NOMO-1 treated with DMSO at 0.1 percent for 48 hours (cell line): ENCODE measurements around the gene PTPRN2.
"Not testable (repeated sequence)": the region's sequence is repeated elsewhere in the genome, so short reads cannot be mapped to it uniquely, and the experiment has no call there.

Experiments
- DNase-seq: peaks from one replicate; lab custom pipeline; 2025; ENCODE audit not compliant: unreplicated experiment; lab: John Stamatoyannopoulos, UW

The PTPRN2 gene

GRCh38 chr7:158587162-158588084 is at the start of gene PTPRN2:
PTPRN2 (minus strand) TSS chr7:158587823.
- peak; percentile 15 for DNase-seq

DNA sequence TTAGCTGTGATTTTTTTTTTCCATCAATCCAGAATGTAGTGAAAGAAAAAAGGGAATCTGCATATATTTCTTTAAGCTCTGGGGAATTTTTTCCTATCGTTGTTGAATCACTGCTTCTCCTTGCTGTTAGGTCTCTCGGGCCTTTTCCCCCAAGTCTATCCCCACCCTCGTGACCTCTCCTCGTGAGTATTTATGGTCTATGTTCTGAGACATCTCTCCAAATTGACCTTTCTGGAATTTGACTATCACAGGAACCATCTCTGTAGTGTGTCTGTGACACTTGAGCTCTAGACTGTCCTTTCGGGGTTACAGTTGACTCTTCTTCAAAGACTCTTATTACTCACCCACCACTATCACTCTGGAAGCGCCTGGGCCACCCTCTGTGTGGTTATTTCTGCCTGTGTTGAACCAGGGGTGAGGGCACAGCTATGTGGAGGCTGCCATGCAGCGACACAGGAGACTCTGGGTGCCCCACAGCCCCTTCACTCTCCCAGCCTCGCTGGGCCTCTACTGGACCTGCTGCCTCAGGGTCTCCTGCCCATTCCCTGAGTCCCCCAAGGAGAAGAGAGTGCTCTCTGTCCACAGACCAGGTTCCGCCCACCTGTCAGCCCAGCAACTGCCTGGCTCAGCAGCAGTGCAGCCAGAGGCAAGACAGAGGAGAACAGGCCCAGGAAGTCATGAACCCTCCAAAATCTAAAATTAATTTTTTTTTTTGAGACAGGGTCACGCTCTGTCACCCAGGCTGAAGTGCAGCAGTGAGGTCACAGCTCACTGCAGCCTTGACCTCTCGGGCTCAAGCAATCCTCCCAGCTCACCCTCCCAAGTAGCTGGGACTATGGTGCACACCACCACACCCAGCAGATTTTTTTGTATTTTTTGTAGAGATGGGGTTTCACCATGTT is 45.7 kb upstream of the PTPRN2 start:
- no peak for DNase-seq

- DNase-seq, result no peak
Measured at GRCh38 chr7:158631574-158632195, 44.1 kb upstream of the PTPRN2 start.

GRCh38 chr7:158626289-158626688 is 38.7 kb upstream of the PTPRN2 start:
- DNase-seq, result not testable (repeated sequence)

DNA sequence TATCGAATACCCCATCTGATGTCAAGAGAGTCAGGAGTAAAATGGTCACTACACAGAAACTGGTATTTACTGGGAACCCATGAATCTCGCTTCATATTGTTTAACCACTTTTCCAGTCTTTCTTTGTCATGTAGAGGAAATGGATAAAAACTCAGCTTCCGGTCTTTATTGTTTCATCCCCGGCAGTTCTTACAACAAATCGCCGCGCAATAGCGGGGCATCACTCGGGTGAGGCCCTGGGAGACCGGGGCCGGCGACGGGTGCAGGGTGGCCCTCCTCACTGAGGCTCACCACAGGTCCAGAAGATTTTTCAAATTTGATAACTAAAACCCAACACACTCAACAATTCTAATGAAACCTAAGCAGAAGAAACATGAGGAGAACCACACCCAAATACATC is 35.6 kb upstream of the PTPRN2 start:
- no peak for DNase-seq

- no peak for DNase-seq
Measured at GRCh38 chr7:158620839-158621441, 33.3 kb upstream of the PTPRN2 start.

GRCh38 chr7:158620418-158620817 is 32.8 kb upstream of the PTPRN2 start:
- no peak for DNase-seq

- DNase-seq, result no peak
Measured at GRCh38 chr7:158618745-158619140, 31.1 kb upstream of the PTPRN2 start.

GRCh38 chr7:158617737-158618128 is 30.1 kb upstream of the PTPRN2 start:
- DNase-seq, result no peak

- DNase-seq, result no peak
Measured at GRCh38 chr7:158616050-158616449, 28.4 kb upstream of the PTPRN2 start.

GRCh38 chr7:158614700-158615099 is 27.1 kb upstream of the PTPRN2 start:
- DNase-seq, result no peak

DNA sequence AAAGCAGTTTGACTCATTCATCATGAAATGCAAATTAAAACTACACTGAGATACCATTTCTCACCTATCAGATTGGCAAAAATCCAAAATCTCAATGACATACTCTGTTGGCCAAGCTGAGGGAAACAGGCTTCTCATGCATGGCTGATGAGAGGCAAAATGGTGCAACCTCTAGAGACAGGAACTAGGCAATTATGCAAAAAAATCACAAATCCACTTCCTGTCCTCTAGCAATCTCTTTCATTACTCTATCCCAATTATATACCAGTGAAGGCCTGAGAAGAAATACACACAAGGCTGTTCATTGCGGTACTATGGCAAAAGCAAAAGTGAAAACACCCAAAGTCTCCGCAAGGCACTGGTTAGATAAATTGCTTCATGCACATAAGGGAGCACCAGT is 25.9 kb upstream of the PTPRN2 start:
- no peak for DNase-seq

DNA sequence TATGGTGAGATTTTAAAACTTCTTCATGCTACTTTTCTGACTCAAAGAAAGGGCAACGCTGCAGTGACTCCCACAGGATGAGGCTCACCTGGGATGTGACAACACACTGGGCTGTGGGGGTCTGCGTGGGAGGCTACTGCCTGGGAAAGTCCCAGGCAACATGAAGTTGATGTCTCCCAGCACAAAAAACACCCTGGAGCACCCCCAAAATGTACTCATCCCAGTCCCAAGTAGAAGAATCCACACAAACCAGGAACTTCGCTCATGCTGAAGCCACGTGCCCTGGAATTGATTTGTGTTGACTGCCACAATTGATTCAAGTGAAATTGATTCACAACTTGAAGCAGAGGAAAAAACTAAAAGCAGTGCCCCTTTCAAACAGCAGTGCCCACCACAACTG is 24.9 kb upstream of the PTPRN2 start:
- DNase-seq, result no peak

DNA sequence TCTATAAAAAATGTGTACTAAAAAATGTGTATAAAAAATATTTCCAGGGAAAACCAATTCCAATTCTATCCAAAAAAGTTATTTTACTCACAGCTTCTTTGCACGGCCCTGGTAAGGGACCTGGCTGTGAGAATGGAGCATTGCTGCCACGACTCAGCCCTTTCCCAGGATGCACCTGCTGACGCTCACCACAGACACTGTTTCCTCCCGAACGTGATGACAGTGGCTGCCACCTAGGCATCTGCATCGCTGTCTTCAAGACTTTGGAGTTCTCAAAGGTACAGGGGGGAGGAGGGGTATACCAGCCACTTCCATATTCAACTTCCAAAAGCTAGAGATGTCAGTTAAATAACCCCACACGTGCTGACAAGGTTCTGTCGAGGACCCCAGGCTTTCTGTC is 23.9 kb upstream of the PTPRN2 start:
- no peak for DNase-seq

DNA sequence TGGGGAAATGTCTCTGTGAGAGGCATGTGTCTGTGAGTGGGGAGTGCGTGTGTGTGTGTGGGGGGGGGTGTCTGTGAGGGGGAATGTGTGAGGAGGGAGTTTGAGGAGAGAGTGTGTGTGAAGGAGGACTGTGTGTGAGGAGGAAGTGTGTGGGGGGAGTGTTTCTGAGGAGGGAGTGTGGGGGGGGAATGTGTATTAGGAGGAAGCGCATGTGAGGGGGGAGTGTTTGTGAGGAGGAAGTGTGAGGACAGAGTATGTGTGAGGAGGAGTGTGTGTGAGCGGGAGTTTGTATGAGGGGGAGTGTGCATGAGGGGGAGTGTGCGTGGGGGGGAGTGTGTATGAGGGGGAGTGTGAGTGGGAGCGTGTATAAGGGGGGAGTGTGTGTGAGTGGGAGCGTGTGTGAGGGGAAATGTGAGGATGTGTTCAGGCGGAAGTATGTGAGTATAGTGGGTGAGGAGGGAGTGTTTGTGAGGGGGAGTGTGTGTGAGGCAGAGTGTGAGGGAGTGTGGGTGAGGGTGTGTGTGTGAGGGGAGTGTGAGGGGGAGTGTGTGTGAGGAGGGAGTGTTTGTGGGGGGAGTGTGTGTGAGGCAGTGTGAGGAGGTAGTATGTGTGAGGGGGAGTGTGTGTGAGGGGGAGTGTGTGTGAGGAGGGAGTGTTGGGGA is 21.8 kb upstream of the PTPRN2 start:
- no peak for DNase-seq

GRCh38 chr7:158607563-158607962 is 19.9 kb upstream of the PTPRN2 start:
- no peak for DNase-seq

GRCh38 chr7:158606671-158607424 is 19.2 kb upstream of the PTPRN2 start:
- DNase-seq, result no peak

DNA sequence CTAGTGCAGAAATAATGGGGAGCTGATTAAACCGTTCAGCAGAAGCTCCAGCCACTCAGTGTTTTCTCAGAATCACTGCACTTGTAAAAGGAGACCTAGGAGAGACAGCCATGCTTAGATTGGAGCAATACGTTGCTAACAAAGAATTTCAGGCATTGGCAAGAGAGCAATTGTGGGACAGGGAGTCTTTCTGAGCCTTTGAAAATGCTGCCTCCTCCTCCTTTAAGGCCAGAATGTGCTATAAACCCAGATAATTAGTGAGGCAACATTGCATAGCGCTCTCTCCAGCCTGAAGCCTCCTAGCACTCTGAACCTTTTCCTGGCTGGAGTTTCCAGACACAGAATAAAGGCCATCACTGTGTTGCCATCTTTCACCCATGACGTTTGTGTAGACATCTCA is 18.5 kb upstream of the PTPRN2 start:
- no peak for DNase-seq

- no peak for DNase-seq
Measured at GRCh38 chr7:158603773-158604755, 16.4 kb upstream of the PTPRN2 start.
